Liver (tissue), 9 donors: ENCODE measurements around the gene MRM1. TPM values are rescaled to one million over a fixed set of nuclear protein-coding genes. Genes with fewer than 3 reads are reported as not detected.

Experiments
- DNase-seq: peaks from one replicate; pipeline ENCODE4 v3.0.0-alpha.2; 2017; ENCODE audit warnings: low spot score
- H3K27ac ChIP-seq, 2 donors: one replicate each; pipeline ENCODE4 v1.7.0; 2013; ENCODE audit warnings: inconsistent platforms in 2 of 2, low read length in 2 of 2, control low read depth in 1 of 2, low read depth in 1 of 2, mild to moderate bottlenecking in 1 of 2
- H3K27me3 ChIP-seq, 4 donors: one replicate each; pipeline versions ENCODE4 v1.6.1 to v1.7.0; 2013; ENCODE audit warnings: low read length in 3 of 4, inconsistent platforms in 1 of 4, mild to moderate bottlenecking in 1 of 4, moderate library complexity in 1 of 4; ENCODE audit not compliant: control insufficient read depth in 4 of 4, insufficient read depth in 4 of 4
- H3K36me3 ChIP-seq, 4 donors: one replicate each; pipeline versions ENCODE4 v1.6.1 to v1.7.0; 2013; ENCODE audit warnings: low read length in 3 of 4, mild to moderate bottlenecking in 3 of 4, low read depth in 1 of 4, moderate library complexity in 1 of 4; ENCODE audit not compliant: control insufficient read depth in 4 of 4, insufficient read depth in 3 of 4
- H3K4me1 ChIP-seq, 4 donors: one replicate each; pipeline versions ENCODE4 v1.6.1 to v1.7.0; 2013; ENCODE audit warnings: low read length in 3 of 4, mild to moderate bottlenecking in 3 of 4, moderate library complexity in 1 of 4; ENCODE audit not compliant: control insufficient read depth in 4 of 4, insufficient read depth in 4 of 4
- H3K4me3 ChIP-seq, 3 donors: one replicate each; pipeline versions ENCODE4 v1.6.1 to v1.7.0; 2013; ENCODE audit warnings: low read length in 3 of 3, control low read depth in 1 of 3, low read depth in 1 of 3, mild to moderate bottlenecking in 1 of 3
- H3K9ac ChIP-seq, 2 donors: one replicate each; pipeline ENCODE4 v1.7.0; 2013; ENCODE audit warnings: low read length in 2 of 2, mild to moderate bottlenecking in 2 of 2, moderate library complexity in 2 of 2, control low read depth in 1 of 2, low read depth in 1 of 2
- H3K9me3 ChIP-seq, 4 donors: one replicate each; pipeline versions ENCODE4 v1.6.1 to v1.7.0; 2013; ENCODE audit warnings: low read length in 3 of 4; ENCODE audit not compliant: control insufficient read depth in 4 of 4
- EGR1 ChIP-seq, 2 donors: IDR thresholded peaks; 2 replicates each; pipeline ENCODE4 v1.6.1; 2016 to 2018; ENCODE audit warnings: antibody characterized with exemption in 2 of 2, low read depth in 2 of 2
- FOXA1 ChIP-seq: IDR thresholded peaks from 2 replicates; pipeline ENCODE4 v1.6.1; 2016; ENCODE audit warnings: antibody characterized with exemption
- GABPA ChIP-seq, 2 donors: IDR thresholded peaks in 1 of 2; conservative IDR thresholded peaks in 1 of 2; 2 replicates each; pipeline ENCODE4 v1.6.1; 2016; ENCODE audit warnings: antibody characterized with exemption in 2 of 2, mild to moderate bottlenecking in 1 of 2, moderate library complexity in 1 of 2
- HNF4A ChIP-seq, 2 donors: conservative IDR thresholded peaks; 2 replicates each; pipeline ENCODE4 v1.6.1; 2016; ENCODE audit warnings: antibody characterized with exemption in 2 of 2, mild to moderate bottlenecking in 2 of 2
- HNF4G ChIP-seq: IDR thresholded peaks from 2 replicates; pipeline ENCODE4 v1.6.1; 2016; ENCODE audit warnings: antibody characterized with exemption
- JUND ChIP-seq, 2 donors: IDR thresholded peaks; 2 replicates each; pipeline ENCODE4 v1.6.1; 2016; ENCODE audit warnings: antibody characterized with exemption in 2 of 2
- MAX ChIP-seq: IDR thresholded peaks from 2 replicates; pipeline ENCODE4 v1.6.1; 2016; ENCODE audit warnings: antibody characterized with exemption
- NR2F2 ChIP-seq: IDR thresholded peaks from 2 replicates; pipeline ENCODE4 v1.6.1; 2016; ENCODE audit warnings: antibody characterized with exemption
- RAD21 ChIP-seq, 2 donors: IDR thresholded peaks; 2 replicates each; pipeline ENCODE4 v1.6.1; 2016; ENCODE audit warnings: antibody characterized with exemption in 2 of 2, mild to moderate bottlenecking in 2 of 2
- REST ChIP-seq: IDR thresholded peaks from 2 replicates; pipeline ENCODE4 v1.6.1; 2016; ENCODE audit warnings: antibody characterized with exemption, mild to moderate bottlenecking
- RXRA ChIP-seq, 2 donors: IDR thresholded peaks; 2 replicates each; pipeline ENCODE4 v1.6.1; 2017 to 2018; ENCODE audit warnings: antibody characterized with exemption in 2 of 2, mild to moderate bottlenecking in 1 of 2
- YY1 ChIP-seq: IDR thresholded peaks from 2 replicates; pipeline ENCODE4 v1.6.1; 2016; ENCODE audit warnings: antibody characterized with exemption, mild to moderate bottlenecking
- WGBS: extraction: QIAGEN DNeasy Blood & Tissue Kit; methylation state at CpG from one replicate; pipeline ENCODE4 v1.1.7; 2013; 5-methylcytosine and 5-hydroxymethylcytosine counted together
- polyA plus RNA-seq, 2 donors: library from polyadenylated mRNA; stranded (reverse) in 1 of 2; unstranded in 1 of 2; fragments of 200-250 nt in 1 of 2; fragments of >200 nt in 1 of 2; fragmentation: Nextera tagmentation in 1 of 2; extraction: Ambion mirVana in 1 of 2; gene quantifications; one replicate each; pipeline versions ENCODE4 v1.2.1 to v1.2.3, GENCODE V29; 2013 to 2015
- total RNA-seq, 2 donors: library from RNA; depleted of rRNA; stranded (reverse); fragments of >200 nt; gene quantifications; one replicate each; pipeline ENCODE4 v1.2.3, GENCODE V29; 2014
- TF ChIP-seq, protein P1 (sequence below): IDR thresholded peaks from 2 replicates; pipeline ENCODE4 v1.6.1; 2016; ENCODE audit warnings: antibody characterized with exemption
- donor health status: healthy.
- donor health status: healthy.
- donor health status: healthy.
- donor health status: healthy.
- donor health status: healthy.

Gene MRM1
- total and polyA plus RNA-seq, 4 donors: 3.2 to 5.9 (median 5.2) TPM

- Histone ChIP-seq H3K36me3 (no peaks in the 10 kb centered on the region), H3K4me3 (no peak overlapping the region), H3K4me1 (no peaks in the 10 kb centered on the region), H3K9ac (no peak overlapping the region), H3K9me3 (no peaks in the 10 kb centered on the region), H3K27ac (no peak overlapping the region), H3K27me3 (no peaks in the 10 kb centered on the region)
- 86% methylated on average over 9 of the region's 9 CpGs for WGBS
- no peak for TF ChIP-seq MAX
- no peak for TF ChIP-seq HNF4G
- no peak for TF ChIP-seq NR2F2
- no peak for TF ChIP-seq GABPA (IDR thresholded peaks at IDR 0.05 in 1 of 2, conservative IDR thresholded peaks at IDR 0.05 in 1 of 2)
- TF ChIP-seq FOXA1: no peak
- TF ChIP-seq REST: no peak
- no peak for TF ChIP-seq HNF4A (conservative IDR thresholded peaks at IDR 0.05)
- DNase-seq: no peak
These were observed 10.1 kb downstream of the MRM1 start for GRCh38 chr17:36611345-36612072.

DNA sequence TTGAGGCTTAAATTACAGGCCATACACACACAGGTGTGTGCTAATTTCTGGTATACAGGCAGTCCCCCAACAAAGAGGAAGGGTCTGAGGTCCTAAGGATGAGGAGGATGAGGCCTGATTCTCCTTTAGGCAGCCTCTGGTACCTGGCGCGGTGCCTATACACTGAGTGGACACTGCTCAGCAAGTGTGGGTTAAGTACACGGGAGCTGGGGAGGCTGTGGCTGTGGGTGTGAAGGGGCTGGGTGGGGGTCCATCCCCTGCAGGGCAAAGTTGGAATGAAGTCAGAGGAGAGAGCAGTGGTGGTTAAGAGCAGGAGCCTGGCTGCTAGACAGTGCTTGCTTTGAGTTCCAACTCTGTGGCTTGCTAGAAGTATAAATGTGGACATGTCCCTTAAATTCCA is 10.9 kb downstream of the MRM1 start:
- H3K9ac ChIP-seq: no peak overlapping the region
- DNase-seq: no peak
- no peaks in the 10 kb centered on the region for H3K27me3 ChIP-seq
- WGBS: 76% methylated on average over 3 of the region's 3 CpGs
- no peaks in the 10 kb centered on the region for H3K9me3 ChIP-seq
- TF ChIP-seq RAD21 (IDR thresholded peaks at IDR 0.05): no peak
- TF ChIP-seq EGR1 (IDR thresholded peaks at IDR 0.05; ENCODE audit: low read depth in 2 of 2): no peak
- TF ChIP-seq HNF4A (conservative IDR thresholded peaks at IDR 0.05): no peak
- TF ChIP-seq, protein P1, sequence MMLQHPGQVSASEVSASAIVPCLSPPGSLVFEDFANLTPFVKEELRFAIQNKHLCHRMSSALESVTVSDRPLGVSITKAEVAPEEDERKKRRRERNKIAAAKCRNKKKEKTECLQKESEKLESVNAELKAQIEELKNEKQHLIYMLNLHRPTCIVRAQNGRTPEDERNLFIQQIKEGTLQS: no peak
- no peak for TF ChIP-seq YY1
- TF ChIP-seq FOXA1: no peak
- TF ChIP-seq NR2F2: no peak
- TF ChIP-seq RXRA (IDR thresholded peaks at IDR 0.05): no peak
- no peak for TF ChIP-seq JUND (IDR thresholded peaks at IDR 0.05)
- TF ChIP-seq REST: no peak
- H3K4me3 ChIP-seq: no peak overlapping the region
- no peak overlapping the region for H3K27ac ChIP-seq
- H3K36me3 ChIP-seq: no peaks in the 10 kb centered on the region
- H3K4me1 ChIP-seq: no peaks in the 10 kb centered on the region
